ENCODE measurements around the gene KCMF1. TPM values are rescaled to one million over a fixed set of nuclear protein-coding genes. Genes with fewer than 3 reads are reported as not detected.

Gene KCMF1
- total RNA-seq, 1 experiment from 2014 or later: 163 TPM

GRCh38 chr2:84989422-84989821 is 18.5 kb downstream of the KCMF1 start:
- intact Hi-C loops (cut with micrococcal nuclease; ENCODE audit: unreplicated experiment) (no loop called here), in situ Hi-C loops (cut with HindIII; ENCODE audit: low pct_unique_long_range_greater_than_20kb, low sequenced_read_pairs) (no loop called here)
- Histone ChIP-seq H3K36me3 (ENCODE audit: control insufficient read depth, insufficient read depth, low read length) (no peaks in the 10 kb centered on the region), H3K27ac (ENCODE audit: low read length) (no peak overlapping the region), H3K4me3 (ENCODE audit: low read depth in 2 of 2, low read length in 2 of 2) (no peak overlapping the region), H3K4me1 (ENCODE audit: control insufficient read depth, insufficient read depth, low read length) (peaks cover 22% of the 10 kb centered on the region), H3K27me3 (ENCODE audit: control insufficient read depth, insufficient read depth, low read length) (no peaks in the 10 kb centered on the region), H3K9me3 (ENCODE audit: control insufficient read depth, insufficient read depth, low read depth, low read length) (no peaks in the 10 kb centered on the region)
- CTCF ChIA-PET: no interaction called here
- ATAC-seq (no peak), DNase-seq (ENCODE audit: low read depth, low spot score) (no peak)
- POLR2A ChIA-PET: no interaction called here
- BruUV-seq (replicated peaks): no TSS peak
- no peak for TF ChIP-seq CTCF (IDR thresholded peaks at IDR 0.05)
- TF ChIP-seq TCF7L2 (IDR thresholded peaks at IDR 0.05; ENCODE audit: low read depth, low read length): no peak
- TF ChIP-seq POLR2AphosphoS5 (IDR thresholded peaks at IDR 0.05; ENCODE audit: low read depth, low read length): no peak
- no peak for TF ChIP-seq REST (IDR thresholded peaks at IDR 0.05; ENCODE audit: insufficient read depth in 1 of 2, low read depth in 2 of 2, low read length in 1 of 2)
- TF ChIP-seq SIN3A (IDR thresholded peaks at IDR 0.05; ENCODE audit: borderline replicate concordance, insufficient read depth, low read depth, low read length): no peak

- H3K9me3 ChIP-seq (ENCODE audit: control insufficient read depth, insufficient read depth, low read depth, low read length): no peaks in the 10 kb centered on the region
- no TSS peak for BruUV-seq (replicated peaks)
- CTCF ChIA-PET: no interaction called here
- intact Hi-C loops (cut with micrococcal nuclease; ENCODE audit: unreplicated experiment) (no loop called here), in situ Hi-C loops (cut with HindIII; ENCODE audit: low pct_unique_long_range_greater_than_20kb, low sequenced_read_pairs) (no loop called here)
- no peak for DNase-seq (ENCODE audit: low read depth, low spot score)
- ATAC-seq: no peak
- H3K36me3 ChIP-seq (ENCODE audit: control insufficient read depth, insufficient read depth, low read length): no peaks in the 10 kb centered on the region
- no peak overlapping the region for H3K27ac ChIP-seq (ENCODE audit: low read length)
- H3K4me3 ChIP-seq (ENCODE audit: low read depth in 2 of 2, low read length in 2 of 2): no peak overlapping the region
- TF ChIP-seq SIN3A (IDR thresholded peaks at IDR 0.05; ENCODE audit: borderline replicate concordance, insufficient read depth, low read depth, low read length) (no peak), POLR2AphosphoS5 (IDR thresholded peaks at IDR 0.05; ENCODE audit: low read depth, low read length) (no peak), REST (IDR thresholded peaks at IDR 0.05; ENCODE audit: insufficient read depth in 1 of 2, low read depth in 2 of 2, low read length in 1 of 2) (no peak), CTCF (IDR thresholded peaks at IDR 0.05) (no peak), TCF7L2 (IDR thresholded peaks at IDR 0.05; ENCODE audit: low read depth, low read length) (no peak)
- POLR2A ChIA-PET: no interaction called here
- H3K4me1 ChIP-seq (ENCODE audit: control insufficient read depth, insufficient read depth, low read length): peaks cover 21% of the 10 kb centered on the region
- H3K27me3 ChIP-seq (ENCODE audit: control insufficient read depth, insufficient read depth, low read length): no peaks in the 10 kb centered on the region
Measured at GRCh38 chr2:84989927-84990326, 19.0 kb downstream of the KCMF1 start.
